Measurements from ENCODE around the gene EHMT1.
A peak's percentile ranks its signal among the peaks of the same experiment; 100 is the strongest.
"Not testable (repeated sequence)": the region's sequence is repeated elsewhere in the genome, so short reads cannot be mapped to it uniquely, and the experiment has no call there.

EHMT1 gene

DNA sequence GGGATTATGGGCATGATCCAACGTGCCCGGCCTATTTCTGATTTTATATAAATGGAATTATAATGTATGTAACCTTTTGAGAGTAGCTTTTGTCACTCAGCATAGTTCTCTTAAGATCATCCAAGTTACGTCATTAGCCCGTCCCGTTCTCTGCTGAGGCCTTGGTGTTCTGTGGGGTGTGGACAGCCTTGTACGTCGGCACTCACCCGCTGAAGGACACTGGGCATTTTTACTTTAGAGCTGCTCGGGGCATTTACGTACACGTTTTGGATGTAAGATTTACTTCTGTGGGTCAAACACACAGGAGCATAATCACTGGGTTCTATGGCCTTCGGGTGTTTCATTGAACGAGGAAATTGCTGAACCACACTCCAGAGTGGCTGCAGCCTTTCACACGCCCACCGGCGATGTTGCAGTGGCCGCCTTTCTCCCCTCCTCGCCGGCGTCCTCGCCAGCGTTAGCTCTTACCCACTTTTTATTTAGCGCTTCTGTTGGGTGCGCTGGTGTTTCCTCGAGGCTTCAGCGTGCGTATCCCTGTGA lies 101.8 kb downstream of the EHMT1 start:
- no peak for DNase-seq (ENCODE audit: low read depth)

DNA sequence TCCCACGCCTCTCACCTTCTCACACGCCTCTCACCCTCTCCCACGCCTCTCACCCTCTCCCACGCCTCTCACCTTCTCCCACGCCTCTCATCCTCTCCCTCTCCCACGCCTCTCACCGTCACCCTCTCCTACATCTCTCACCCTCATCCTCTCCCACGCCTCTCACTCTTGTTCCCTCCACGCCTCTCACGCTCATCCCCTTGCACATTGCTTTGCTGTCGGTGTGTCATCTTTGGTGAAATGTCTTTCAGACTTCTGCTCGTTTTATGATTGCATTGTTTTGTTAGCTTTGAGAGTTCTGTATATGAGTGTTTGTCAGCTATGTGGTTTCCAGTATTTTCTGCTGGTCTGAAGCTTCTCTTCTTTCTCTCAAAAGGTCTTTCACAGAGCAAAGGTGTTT lies 102.7 kb downstream of the EHMT1 start:
- no peak for DNase-seq (ENCODE audit: low read depth)

DNA sequence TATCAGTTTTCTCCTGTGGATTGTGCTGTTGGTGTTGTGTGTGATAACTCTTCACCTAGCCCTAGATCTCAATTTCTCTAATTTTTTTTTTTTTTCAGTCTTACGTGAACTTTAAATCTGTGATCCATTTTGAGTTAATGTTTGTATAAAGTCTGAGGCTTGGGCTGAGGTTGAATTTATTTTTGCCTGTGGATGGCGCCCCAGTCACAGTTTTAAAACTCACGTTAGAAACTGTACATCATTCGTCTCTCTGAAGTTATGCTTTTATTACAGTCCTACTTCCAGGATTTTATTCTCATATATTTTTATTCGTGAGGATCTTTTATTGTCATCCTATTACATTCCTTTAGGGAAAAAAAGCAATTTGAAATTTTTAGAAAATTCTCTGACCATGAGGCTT lies 103.1 kb downstream of the EHMT1 start:
- no peak for DNase-seq (ENCODE audit: low read depth)

DNA sequence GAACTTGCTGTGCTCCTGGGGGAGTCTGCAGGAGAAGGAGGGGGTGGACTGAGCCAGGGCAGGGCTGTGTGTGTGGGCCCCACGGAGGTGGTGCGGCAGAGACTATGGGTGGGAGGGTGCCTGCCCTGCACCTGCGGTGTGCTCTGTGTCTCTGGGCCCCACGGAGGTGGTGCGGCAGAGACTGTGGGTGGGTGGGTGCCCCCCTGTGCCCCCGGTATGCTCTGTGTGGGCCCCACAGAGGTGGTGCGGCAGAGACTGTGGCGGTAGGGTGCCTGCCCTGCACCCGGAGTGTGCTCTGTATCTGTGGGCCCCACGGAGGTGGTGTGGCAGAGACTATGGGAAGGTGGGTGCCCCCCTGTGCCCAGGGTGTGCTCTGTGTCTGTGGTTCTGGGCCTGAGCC lies 103.7 kb downstream of the EHMT1 start:
- no peak for DNase-seq (ENCODE audit: low read depth)

DNA sequence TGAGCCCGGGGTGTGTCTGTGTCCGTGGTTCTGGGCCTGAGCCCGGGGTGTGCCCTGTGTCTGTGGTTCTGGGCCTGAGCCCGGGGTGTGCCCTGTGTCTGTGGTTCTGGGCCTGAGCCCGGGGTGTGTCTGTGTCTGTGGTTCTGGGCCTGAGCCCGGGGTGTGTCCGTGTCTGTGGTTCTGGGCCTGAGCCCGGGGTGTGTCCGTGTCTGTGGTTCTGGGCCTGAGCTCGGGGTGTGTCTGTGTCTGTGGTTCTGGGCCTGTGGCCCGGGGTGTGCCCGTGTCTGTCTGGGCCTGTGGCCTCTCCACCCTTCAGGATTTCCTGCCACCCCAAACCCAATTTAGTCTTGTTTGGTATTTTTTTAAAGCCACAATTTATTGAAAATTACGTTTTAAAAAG lies 104.6 kb downstream of the EHMT1 start:
- DNase-seq (ENCODE audit: low read depth): not testable (repeated sequence)

DNA sequence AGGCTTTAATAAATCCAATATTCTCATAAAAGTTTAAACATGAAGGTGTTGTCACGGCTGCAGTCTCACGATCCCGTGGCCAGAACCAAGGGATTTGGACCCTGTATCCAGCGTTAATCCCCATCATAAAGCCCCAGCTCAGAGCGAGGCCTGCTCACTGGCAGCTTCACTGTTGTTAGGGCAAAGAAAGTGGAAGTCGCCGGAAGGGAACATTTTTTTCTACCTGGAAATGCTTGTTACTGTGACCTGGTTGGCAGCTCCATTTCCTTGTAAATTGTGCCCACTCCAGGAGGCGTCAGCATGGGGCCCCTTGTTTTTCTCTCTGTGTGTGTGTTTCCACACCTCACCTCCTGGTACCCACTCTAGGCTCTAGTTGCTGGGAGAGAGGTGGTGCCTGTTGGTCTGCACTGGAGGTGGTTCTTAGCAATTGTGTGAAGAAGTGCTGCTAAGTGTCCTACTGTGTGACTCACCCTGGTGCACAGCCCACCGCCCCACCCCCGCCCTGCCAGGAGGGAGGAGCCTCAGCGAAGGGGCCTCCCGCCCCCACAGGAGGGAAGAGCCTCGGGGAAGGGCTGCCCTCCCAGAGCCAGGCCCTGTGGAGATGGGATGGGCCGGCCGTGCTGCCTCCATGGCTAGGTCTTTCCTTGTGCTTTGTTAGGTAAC lies 105.1 kb downstream of the EHMT1 start:
- DNase-seq (ENCODE audit: low read depth): peak; percentile 53

DNA sequence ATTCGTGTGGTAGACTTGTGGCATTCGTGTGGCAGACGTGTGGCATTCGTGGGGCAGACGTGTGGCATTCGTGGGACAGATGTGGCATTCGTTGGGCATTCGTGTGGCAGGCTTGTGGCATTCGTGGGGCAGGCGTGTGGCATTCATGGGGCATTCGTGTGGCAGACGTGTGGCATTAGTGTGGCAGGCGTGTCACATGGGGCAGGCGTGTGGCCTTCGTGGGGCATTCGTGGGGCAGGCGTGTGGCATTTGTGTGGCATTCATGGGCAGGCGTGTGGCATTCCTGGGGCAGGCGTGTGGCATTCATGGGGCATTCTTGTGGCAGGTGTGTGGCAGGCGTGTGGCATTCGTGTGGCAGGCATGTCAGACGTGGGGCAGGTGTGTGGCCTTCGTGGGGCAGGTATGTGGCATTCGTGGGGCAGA lies 106.0 kb downstream of the EHMT1 start:
- DNase-seq (ENCODE audit: low read depth): no peak

DNA sequence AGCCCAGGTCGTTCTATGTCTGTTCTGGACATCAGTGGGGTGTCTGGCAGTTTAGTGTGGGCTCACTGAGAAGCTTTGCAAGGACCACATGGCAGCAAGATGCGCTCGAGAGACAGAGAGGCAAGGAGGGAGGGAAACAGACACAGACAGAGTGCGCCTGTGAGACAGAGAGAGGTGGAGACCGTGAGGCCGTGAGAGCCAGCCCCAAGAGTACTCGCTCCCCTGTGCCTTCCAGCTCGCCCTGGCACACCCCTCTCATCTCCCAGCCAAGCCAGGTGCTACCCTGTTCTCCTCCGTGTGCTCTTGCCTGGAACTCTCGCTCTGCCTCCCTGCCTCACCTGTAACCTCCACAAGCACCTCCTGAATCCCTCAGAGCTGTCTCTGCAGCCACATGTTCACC lies 106.8 kb downstream of the EHMT1 start:
- no peak for DNase-seq (ENCODE audit: low read depth)

DNA sequence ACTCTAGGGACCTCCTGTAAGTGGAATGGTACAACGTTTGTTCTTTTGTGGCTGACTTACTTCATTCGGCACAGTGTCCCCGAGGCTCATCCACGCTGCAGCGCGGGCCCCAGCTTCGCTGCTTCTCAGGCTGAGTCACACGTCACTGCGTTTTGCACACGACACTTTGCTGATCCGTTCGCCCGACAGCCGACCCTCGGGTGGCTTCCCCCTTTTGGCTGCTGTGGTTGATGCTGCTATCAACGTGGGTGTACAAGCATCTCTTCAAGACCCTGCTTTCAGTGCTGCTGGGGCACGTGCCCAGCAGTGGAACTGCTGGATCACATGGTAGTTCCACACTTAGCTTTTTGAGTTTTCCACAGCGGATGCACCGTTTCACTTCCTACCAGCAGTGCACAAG lies 107.5 kb downstream of the EHMT1 start:
- not testable (repeated sequence) for DNase-seq (ENCODE audit: low read depth)

DNA sequence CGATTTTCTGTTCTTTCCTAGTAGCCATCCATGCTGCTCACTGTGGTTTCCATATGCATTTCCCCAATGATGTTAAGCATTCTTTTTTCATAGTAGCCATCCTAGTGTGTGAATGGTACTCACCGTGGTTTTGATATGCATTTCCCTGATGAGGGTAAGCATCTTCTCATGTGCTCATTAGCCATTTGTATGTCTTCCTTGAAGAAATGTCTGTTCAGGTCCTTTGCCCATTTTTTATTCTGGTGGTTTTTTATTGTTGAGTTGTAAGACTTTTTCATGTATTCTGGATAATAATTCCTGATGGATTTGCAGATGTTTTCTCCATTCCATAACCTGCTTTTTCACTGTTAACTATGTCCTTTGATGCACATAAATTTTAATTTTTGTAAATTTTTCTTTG lies 108.0 kb downstream of the EHMT1 start:
- DNase-seq (ENCODE audit: low read depth): no peak

DNA sequence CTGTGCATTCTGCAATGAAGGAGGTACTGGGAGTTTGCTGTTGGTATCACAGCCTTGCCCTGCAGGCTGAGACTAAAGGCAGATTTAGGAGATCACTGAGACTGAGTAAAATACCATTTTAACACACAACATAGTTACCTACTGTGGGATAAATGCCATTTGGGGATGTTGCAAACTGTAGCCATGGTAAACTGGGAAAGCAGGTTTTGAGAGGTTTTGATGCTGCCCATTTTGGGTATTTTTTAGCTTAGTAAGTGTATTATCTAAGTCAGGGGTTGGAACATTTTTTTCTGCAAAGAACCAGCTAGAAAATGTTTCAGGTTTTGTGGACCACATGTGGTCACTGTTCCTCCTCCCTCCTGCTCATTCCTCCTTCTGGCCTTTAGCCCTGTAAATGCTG lies 108.9 kb downstream of the EHMT1 start:
- no peak for DNase-seq (ENCODE audit: low read depth)

DNA sequence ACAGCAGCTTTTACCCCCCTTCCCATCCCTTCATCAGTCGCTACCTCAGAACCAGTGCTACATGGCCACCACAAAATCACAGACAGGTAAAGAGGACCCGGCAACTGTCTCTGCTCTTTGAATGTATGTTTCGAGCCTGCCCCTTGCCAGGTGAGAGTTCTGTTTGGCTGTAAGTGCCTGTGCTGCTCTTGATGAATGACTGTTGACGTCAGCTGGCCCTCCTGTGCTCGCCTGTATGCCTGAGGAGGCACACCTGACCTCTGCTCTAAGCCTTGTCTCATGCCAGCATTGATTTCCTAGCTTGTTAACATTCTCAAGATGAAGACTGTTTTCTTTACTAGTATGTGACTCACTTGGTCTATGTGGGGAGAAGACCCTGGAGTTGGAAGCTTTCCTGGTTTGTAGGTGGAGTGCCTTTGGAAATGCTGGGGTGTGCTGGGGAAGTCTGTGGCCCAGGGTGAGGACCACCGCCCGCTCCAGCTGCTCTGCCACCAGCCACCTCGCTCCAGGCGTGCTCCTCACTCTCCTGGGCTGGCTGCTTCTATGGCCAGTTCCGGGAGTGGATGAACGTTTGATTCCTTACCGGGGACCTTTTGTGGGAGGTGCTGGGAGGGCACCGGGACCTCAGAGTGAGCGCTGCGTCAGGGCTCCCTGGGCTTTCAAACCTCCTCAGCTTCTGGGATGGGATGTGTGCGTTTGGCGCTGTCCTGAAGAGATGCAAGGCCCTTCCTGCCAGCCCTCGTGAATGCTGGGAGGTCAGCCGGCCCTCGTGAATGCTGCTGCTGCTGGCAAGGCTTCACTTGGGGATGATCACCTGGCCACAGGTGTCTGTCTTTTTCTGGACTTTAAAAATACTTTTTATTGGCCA lies 109.9 kb downstream of the EHMT1 start:
- DNase-seq (ENCODE audit: low read depth): no peak

DNA sequence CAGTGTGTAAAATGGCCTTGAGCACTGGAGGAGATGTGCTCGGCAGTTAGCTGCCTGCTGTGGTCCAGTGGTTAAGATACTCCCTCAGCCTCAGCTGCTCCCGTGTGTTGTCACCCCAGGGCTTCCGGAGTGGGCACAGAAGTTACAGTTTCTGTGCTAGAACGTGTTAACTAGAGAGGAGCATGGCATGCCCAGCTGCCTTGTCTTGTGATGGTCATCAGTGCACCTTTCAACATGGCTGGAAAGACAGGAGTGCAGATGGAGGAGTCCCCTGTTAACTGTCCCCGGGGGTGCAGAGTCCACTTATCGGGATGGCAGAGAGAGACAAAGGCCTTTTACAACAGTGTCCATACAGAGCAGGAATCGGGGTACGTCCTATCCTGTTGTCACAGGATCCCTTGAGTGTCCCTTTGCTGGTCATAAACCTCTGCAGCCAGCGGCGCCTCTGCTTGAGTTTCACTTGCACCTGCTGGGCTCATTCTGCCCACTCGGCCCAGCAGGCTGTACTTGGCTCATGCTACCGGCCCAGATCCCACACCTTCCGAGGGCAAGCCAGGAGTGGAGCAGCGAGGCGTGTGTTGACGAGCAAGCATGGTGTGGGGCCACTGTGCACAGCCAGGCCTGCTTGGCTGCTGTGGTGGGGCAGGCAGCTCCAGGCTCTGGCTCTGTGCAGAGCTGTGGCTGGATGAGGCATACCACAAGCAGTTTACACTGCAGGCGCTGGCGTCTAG lies 112.6 kb downstream of the EHMT1 start:
- no peak for DNase-seq (ENCODE audit: low read depth)

DNA sequence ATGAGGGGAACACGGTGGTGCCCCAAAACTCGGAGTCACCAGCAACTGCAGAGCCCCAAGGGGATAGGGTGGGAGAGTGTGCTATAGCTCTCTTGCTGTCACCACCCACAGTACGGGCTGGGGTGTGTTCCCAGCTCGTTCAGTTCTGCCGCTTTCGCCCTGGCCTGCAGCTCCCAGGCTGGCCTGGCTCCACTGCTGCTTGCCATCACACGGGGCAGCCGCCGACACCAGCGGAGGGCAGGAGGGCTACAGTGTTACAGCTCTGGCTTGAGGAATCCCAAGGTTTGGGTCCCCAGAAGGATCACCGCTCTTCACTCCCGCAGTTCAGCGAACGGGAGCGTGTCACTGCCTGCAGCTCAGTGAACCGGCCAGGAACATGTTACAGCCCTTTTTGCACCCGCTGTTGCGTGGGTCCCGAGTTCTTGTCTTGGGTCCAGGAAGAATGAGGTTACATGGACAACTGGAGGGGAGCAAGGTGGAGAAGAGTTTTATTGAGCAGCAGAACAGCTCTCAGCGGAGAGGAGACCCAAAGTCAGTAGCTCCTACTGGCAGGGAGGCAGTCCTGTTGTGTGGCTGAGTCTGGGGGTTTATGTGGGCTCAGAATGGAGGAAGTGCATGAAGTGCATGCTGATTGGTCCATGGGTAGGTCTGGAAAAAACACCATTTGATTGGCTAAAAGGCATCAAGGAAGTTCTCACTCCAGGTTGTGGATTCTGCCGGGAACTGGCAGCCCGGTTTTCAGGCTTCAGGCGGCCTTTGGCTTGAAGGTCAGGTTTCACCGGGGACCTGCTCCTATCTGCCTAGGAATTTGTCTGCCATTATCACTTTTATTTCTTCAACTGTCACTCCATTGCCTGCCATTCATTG lies 113.4 kb downstream of the EHMT1 start:
- no peak for DNase-seq (ENCODE audit: low read depth)

DNA sequence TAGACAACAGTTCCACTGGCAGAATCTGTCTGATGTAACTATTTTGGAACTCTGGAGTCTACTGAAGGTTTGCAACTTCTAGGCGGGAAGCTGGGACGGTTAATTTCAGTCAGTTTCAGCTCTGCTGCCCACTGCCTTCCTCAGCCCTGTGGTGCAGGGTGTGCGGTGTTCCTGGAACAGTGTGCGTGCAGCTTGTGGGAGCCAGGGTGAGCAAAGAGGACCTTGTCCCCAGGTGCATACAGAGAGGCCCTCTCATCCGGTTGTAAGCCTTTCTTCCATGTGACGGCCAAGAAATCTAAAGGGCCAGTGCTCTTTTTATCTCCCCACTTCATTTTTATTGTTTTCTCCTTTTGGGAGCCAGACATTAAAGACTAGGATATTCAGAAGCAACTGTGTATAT lies 114.6 kb downstream of the EHMT1 start:
- DNase-seq (ENCODE audit: low read depth): no peak

DNA sequence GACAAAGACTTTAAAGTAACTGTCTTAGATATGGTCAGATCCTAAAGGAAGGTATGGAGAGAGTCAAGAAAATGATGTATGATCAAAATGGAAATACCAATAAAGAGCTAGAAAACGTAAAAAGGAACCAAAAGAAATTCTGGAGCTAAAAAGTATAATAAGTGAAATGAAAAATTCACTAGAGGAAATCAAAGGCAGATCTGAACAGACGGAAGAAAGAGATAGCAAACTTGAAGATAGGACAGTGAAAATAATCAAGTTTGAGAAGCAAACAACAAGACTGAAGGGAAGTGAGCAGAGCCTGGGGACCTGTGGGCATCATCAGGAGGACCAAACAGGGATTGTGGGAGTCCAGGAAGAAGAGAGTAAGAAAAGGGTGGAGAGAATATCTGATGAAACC lies 115.4 kb downstream of the EHMT1 start:
- no peak for DNase-seq (ENCODE audit: low read depth)

DNA sequence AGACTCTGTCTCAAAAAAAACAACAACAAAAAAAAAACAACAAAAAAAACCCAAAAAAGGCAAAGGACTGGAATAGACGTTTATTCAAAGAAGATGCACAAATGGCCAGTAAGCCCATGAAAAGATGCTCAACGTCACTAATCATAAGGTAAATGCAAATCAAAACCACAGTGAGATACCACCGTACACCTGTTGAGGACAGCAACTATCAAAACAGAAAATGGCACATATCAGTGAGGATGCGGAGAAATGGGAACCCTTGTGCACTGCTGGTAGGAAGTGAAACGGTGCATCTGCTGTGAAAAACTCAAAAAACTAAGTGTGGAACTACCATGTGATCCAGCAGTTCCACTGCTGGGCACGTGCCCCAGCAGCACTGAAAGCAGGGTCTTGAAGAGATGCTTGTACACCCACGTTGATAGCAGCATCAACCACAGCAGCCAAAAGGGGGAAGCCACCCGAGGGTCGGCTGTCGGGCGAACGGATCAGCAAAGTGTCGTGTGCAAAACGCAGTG lies 119.4 kb downstream of the EHMT1 start:
- not testable (repeated sequence) for DNase-seq (ENCODE audit: low read depth)

DNA sequence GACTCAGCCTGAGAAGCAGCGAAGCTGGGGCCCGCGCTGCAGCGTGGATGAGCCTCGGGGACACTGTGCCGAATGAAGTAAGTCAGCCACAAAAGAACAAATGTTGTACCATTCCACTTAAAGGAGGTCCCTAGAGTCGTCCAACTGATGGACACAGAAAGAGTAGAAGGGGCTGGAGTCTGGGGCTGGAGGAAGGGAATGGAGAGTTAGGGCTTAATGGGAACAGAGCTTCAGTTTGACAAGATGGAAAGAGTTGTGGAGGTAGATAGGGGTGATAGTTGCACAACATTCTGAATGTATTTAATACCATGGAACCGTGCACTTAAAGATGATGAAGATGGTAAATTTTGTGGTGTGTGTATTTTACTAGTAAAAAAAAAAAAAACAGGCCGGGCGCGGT lies 119.9 kb downstream of the EHMT1 start:
- DNase-seq (ENCODE audit: low read depth): no peak

DNA sequence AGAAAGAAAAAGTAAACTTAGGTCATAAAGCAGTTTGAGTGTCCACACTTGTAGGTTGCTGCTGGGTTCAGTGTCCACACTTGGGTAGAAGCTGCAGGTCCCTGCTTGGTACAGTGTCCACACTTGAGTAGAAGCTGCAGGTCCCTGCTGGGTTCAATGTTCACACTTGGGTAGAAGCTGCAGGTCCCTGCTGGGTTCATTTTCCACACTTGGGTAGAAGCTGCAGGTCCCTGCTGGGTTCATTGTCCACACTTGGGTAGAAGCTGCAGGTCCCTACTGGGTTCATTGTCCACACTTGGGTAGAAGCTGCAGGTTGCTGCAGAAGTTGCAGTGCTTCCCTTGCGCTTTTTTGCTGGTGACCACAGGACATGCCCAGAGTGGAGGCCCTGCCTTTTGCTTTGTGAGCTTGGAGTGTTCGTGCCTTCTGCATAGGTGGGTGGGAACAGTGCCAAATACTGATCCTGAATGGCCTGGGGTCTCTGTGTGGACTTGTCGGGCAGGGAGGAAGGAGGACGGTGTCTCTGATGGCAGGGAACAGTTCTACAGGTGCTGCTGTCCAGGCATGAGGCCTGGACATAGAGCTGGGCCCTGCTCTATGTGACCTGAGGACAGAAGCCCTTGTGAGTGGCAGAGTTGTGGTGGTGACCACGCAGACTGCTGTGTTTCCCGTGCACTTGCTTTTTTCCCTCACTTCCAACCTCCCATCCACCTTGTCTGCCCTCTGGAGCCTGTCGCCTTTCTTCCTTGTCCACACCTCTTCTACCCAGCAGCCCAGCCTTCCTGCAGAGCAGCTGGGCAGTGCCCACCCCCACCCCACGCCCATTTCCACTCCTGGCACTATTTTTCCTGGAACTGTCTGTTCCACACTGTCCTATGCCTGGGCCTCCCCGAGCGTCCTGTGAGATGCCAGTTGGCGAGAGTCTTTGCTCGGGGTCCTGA lies 120.8 kb downstream of the EHMT1 start:
- no peak for DNase-seq (ENCODE audit: low read depth)

DNA sequence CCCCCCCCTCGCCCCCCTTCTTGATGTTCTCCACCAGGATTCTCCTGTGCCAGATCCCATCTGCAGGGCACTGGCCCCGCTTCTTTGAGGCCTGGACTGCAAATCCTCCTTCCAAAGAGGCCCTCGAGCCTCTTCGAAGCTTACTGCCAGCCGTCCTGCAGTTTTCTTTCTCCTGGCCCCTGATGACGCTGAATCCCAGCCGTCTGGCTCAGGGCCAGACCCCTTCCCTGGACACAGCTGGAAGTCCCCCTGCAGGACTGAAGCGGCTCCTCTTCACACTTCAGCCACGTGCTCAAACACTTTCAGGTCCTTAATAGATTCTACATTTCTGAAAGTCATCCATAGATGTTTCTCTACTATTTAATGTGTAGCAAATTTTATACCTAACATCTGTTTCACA lies 121.5 kb downstream of the EHMT1 start:
- DNase-seq (ENCODE audit: low read depth): peak; percentile 54
